Pancreas (tissue), 10 donors: ENCODE results near the gene LMF2. TPM values are rescaled to one million over a fixed set of nuclear protein-coding genes. Genes with fewer than 3 reads are reported as not detected.
A peak's percentile ranks its signal among the peaks of the same experiment; 100 is the strongest.

Source experiments
- ATAC-seq, 4 donors: fragments of 200-7000 bp; cut with Tn5 transposase; one replicate each; pipeline versions ENCODE4 v1.8.0 to v1.9.1; 2020; ENCODE audit warnings: mild to moderate bottlenecking in 4 of 4, moderate library complexity in 4 of 4
- DNase-seq, 6 donors: peaks; one replicate each; pipeline ENCODE4 v3.0.0-alpha.2; 2020
- FAIRE-seq: peaks from 2 replicates; lab custom pipeline; 2012; peaks lifted over from hg19 to GRCh38; lab: Jason Lieb, UNC
- H3K27ac ChIP-seq, 4 donors: fragments of 200-600 bp; sonication (generic); 1 replicate in 3 of 4; 2 replicates in 1 of 4; pipeline versions ENCODE4 v1.5.0 to v1.8.0; 2020
- H3K27me3 ChIP-seq, 4 donors: fragments of 200-600 bp; one replicate each; pipeline ENCODE4 v1.8.0; 2021
- H3K36me3 ChIP-seq, 3 donors: fragments of 200-600 bp; sonication (generic) in 1 of 3; one replicate each; pipeline versions ENCODE4 v1.5.0 to v1.8.0; 2020 to 2021
- H3K4me1 ChIP-seq, 3 donors: fragments of 200-600 bp; one replicate each; pipeline ENCODE4 v1.8.0; 2021
- H3K4me3 ChIP-seq, 4 donors: fragments of 200-600 bp; sonication (generic) in 2 of 4; one replicate each; pipeline versions ENCODE4 v1.5.0 to v1.8.0; 2020 to 2021
- H3K9me3 ChIP-seq, 4 donors: fragments of 200-600 bp; one replicate each; pipeline ENCODE4 v1.8.0; 2021
- CTCF ChIP-seq, 4 donors: fragments of 200-600 bp; sonication (generic) in 3 of 4; IDR thresholded peaks; one replicate each; pipeline versions ENCODE4 v1.5.0 to v1.8.0; 2021; ENCODE audit warnings: antibody characterized with exemption in 4 of 4
- WGBS, 2 donors: extraction: QIAGEN DNeasy Blood & Tissue Kit; methylation state at CpG; one replicate each; pipeline ENCODE4 v1.1.7; 2013; 5-methylcytosine and 5-hydroxymethylcytosine counted together
- intact Hi-C, 3 donors: fragments of 100-400 bp; cut with DNase I; formaldehyde crosslinking; loops; one replicate each; pipeline versions ENCODE4 v1.11.1 to v1.14.2; 2022
- polyA plus RNA-seq, 2 donors: library from polyadenylated mRNA; stranded (reverse); fragments of 200-250 nt; gene quantifications; one replicate each; pipeline ENCODE4 v1.2.3, GENCODE V29; 2013
- total RNA-seq, 6 donors: library from RNA; stranded (reverse); fragmentation: NEBNext Ultra II Directional in 4 of 6; extraction: Animal tissue kit (Norgen Biotek cat#: 25700) in 4 of 6; gene quantifications; one replicate each; pipeline versions ENCODE4 v1.2.1 to v1.2.4, GENCODE V29; 2021 to 2023
- donor health status: healthy with polysubstance abuse.
- donor health status: DM: no; HTN: no; CAD: no; lungs with moderate emphysema.
- donor health status: DM: no; HTN: no; CAD: no.
- donor health status: control.
- donor health status: control.
- donor health status: Bipolar disorder and iron deficiency.
- donor health status: DM: yes; HTN: yes; CAD: no.
- donor health status: DM: no; HTN: no; CAD: no.
- donor health status: DM: no; HTN: no; CAD: no.
- donor health status: DM: yes; HTN: yes; CAD: no.

LMF2 gene
- total and polyA plus RNA-seq, 8 donors: 50.3 to 175 (median 135) TPM

- peaks cover 0 to 14% (median 0%) of the 10 kb centered on the region in 3 donors for H3K4me1 ChIP-seq
- intact Hi-C loops: no loop called here
- ATAC-seq (no peak), DNase-seq (peak in 3 of 6 donors; percentile 37 to 63 (median 57)), FAIRE-seq (no peak)
- TF ChIP-seq CTCF (IDR thresholded peaks at IDR 0.05): no peak
- no peaks in the 10 kb centered on the region for H3K27me3 ChIP-seq
- H3K9me3 ChIP-seq: no peaks in the 10 kb centered on the region
- 88 to 89% methylated on average over 23 of the region's 23 CpGs for WGBS, 2 donors
- no peaks in the 10 kb centered on the region for H3K36me3 ChIP-seq
- H3K4me3 ChIP-seq: no peak overlapping the region
- H3K27ac ChIP-seq: no peak overlapping the region
Observed at GRCh38 chr22:50487290-50488005, 20.1 kb downstream of the LMF2 start.

- no peak for TF ChIP-seq CTCF (IDR thresholded peaks at IDR 0.05)
- DNase-seq: peak in 4 of 6 donors; percentile 18 to 54 (median 50)
- Histone ChIP-seq H3K36me3 (no peaks in the 10 kb centered on the region), H3K4me1 (peaks cover 0 to 14% (median 0%) of the 10 kb centered on the region in 3 donors), H3K4me3 (no peak within 1 kb of the TSS), H3K9me3 (no peaks in the 10 kb centered on the region), H3K27ac (peak within 1 kb of the TSS; percentile 78 to 82 (median 81)), H3K27me3 (no peaks in the 10 kb centered on the region)
- no peak for FAIRE-seq
- intact Hi-C loops: no loop called here
- ATAC-seq: no peak
- WGBS, 2 donors: 77% methylated on average over 19 to 23 of the region's 23 CpGs
Observed at GRCh38 chr22:50486561-50487289, 20.8 kb downstream of the LMF2 start, which contains the start of gene MIOX. Gene MIOX, plus strand, starts transcription at chr22:50486859. Its CDS starts 39 bp downstream, at chr22:50486898.

GRCh38 chr22:50485221-50486131 is 22.0 kb downstream of the LMF2 start:
- Histone ChIP-seq H3K27ac (peak overlapping the region; percentile 78 to 82 (median 81)), H3K4me1 (peaks cover 0 to 14% (median 0%) of the 10 kb centered on the region in 3 donors), H3K9me3 (no peaks in the 10 kb centered on the region), H3K36me3 (no peaks in the 10 kb centered on the region), H3K27me3 (no peaks in the 10 kb centered on the region), H3K4me3 (no peak overlapping the region)
- WGBS, 2 donors: 25 to 30% methylated on average over 26 to 29 of the region's 29 CpGs
- FAIRE-seq: no peak
- ATAC-seq: peak; percentile 55 to 73 (median 68)
- DNase-seq: peak; percentile 90 to 99 (median 96)
- intact Hi-C loops: no loop called here
- TF ChIP-seq CTCF (IDR thresholded peaks at IDR 0.05): no peak

- ATAC-seq (peak; percentile 59 to 77 (median 76)), DNase-seq (peak; percentile 78 to 93 (median 92)), FAIRE-seq (no peak)
- Histone ChIP-seq H3K27me3 (no peaks in the 10 kb centered on the region), H3K27ac (peak overlapping the region; percentile 78 to 82 (median 81)), H3K9me3 (no peaks in the 10 kb centered on the region), H3K36me3 (no peaks in the 10 kb centered on the region), H3K4me1 (peaks cover 0 to 14% (median 0%) of the 10 kb centered on the region in 3 donors), H3K4me3 (peak overlapping the region in 3 of 4 donors; percentile 33 to 60 (median 57))
- 38 to 39% methylated on average over 29 to 31 of the region's 31 CpGs for WGBS, 2 donors
- TF ChIP-seq CTCF (IDR thresholded peaks at IDR 0.05): no peak
- intact Hi-C loops: no loop called here
Observed at GRCh38 chr22:50483977-50484853, 23.3 kb downstream of the LMF2 start.
